ENCODE measurements around the gene CHCHD3.
"Not testable (repeated sequence)": the region's sequence is repeated elsewhere in the genome, so short reads cannot be mapped to it uniquely, and the experiment has no call there.

Gene CHCHD3

DNA sequence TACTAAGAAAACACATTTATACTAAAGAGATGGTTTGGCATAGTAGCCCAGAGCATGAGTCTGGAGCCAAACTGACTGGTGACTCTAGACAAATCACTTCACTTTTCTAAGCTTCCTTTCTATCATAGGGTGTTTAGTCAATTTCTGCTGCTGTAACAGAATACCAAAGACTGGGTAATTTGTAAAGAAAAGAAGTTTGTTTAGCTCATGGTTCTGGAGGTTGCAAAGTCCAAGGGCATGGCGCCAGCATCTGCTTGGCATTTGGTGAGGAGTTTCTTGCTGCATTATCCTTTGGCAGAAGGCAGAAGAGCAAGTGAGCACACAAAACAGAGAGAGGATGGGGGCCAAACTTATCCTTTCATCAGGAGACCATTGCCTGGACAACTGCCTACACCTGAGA is 146.3 kb downstream of the CHCHD3 start:
- TF ChIP-seq CTCF (IDR thresholded peaks at IDR 0.05): no peak
- H3K9me3 ChIP-seq: peaks cover 0 to 3% (median 0%) of the 10 kb centered on the region in 3 donors
- H3K27ac ChIP-seq: no peak overlapping the region
- H3K4me1 ChIP-seq: no peaks in the 10 kb centered on the region
- peaks cover 0 to 5% (median 0%) of the 10 kb centered on the region in 3 donors for H3K36me3 ChIP-seq
- intact Hi-C loops (cut with DNase I; ENCODE audit: low total_unique reads): no loop called here
- H3K27me3 ChIP-seq: no peaks in the 10 kb centered on the region
- no peak for DNase-seq
- H3K4me3 ChIP-seq: no peak overlapping the region

GRCh38 chr7:132934017-132934416 is 147.9 kb downstream of the CHCHD3 start:
- peaks cover 0 to 3% (median 0%) of the 10 kb centered on the region in 3 donors for H3K9me3 ChIP-seq
- peaks cover 0 to 5% (median 0%) of the 10 kb centered on the region in 3 donors for H3K36me3 ChIP-seq
- no peaks in the 10 kb centered on the region for H3K27me3 ChIP-seq
- H3K27ac ChIP-seq: no peak overlapping the region
- H3K4me1 ChIP-seq: no peaks in the 10 kb centered on the region
- no peak overlapping the region for H3K4me3 ChIP-seq
- no peak for TF ChIP-seq CTCF (IDR thresholded peaks at IDR 0.05)
- intact Hi-C loops (cut with DNase I; ENCODE audit: low total_unique reads): no loop called here
- DNase-seq: no peak

- Histone ChIP-seq H3K27me3 (no peaks in the 10 kb centered on the region), H3K27ac (no peak overlapping the region), H3K9me3 (peaks cover 0 to 3% (median 0%) of the 10 kb centered on the region in 3 donors), H3K4me3 (no peak overlapping the region), H3K4me1 (no peaks in the 10 kb centered on the region), H3K36me3 (peaks cover 0 to 5% (median 0%) of the 10 kb centered on the region in 3 donors)
- TF ChIP-seq CTCF (IDR thresholded peaks at IDR 0.05): no peak
- intact Hi-C loops (cut with DNase I; ENCODE audit: low total_unique reads): no loop called here
- no peak for DNase-seq
These were observed 148.8 kb downstream of the CHCHD3 start for GRCh38 chr7:132933072-132933458.

GRCh38 chr7:132932296-132933071 is 149.4 kb downstream of the CHCHD3 start:
- Histone ChIP-seq H3K9me3 (peaks cover 0 to 3% (median 0%) of the 10 kb centered on the region in 3 donors), H3K27ac (no peak overlapping the region), H3K27me3 (no peaks in the 10 kb centered on the region), H3K36me3 (peaks cover 0 to 5% (median under 1%) of the 10 kb centered on the region in 3 donors), H3K4me3 (no peak overlapping the region), H3K4me1 (no peaks in the 10 kb centered on the region)
- DNase-seq: no peak
- TF ChIP-seq CTCF (IDR thresholded peaks at IDR 0.05): no peak
- intact Hi-C loops (cut with DNase I; ENCODE audit: low total_unique reads): no loop called here

- intact Hi-C loops (cut with DNase I; ENCODE audit: low total_unique reads): no loop called here
- no peak for DNase-seq
- Histone ChIP-seq H3K36me3 (peaks cover 0 to 8% (median 3%) of the 10 kb centered on the region in 3 donors), H3K9me3 (peaks cover 0 to 3% (median 0%) of the 10 kb centered on the region in 3 donors), H3K4me3 (no peak overlapping the region), H3K27ac (no peak overlapping the region), H3K4me1 (no peaks in the 10 kb centered on the region), H3K27me3 (no peaks in the 10 kb centered on the region)
- no peak for TF ChIP-seq CTCF (IDR thresholded peaks at IDR 0.05)
These were observed 151.0 kb downstream of the CHCHD3 start for GRCh38 chr7:132930881-132931280.

DNA sequence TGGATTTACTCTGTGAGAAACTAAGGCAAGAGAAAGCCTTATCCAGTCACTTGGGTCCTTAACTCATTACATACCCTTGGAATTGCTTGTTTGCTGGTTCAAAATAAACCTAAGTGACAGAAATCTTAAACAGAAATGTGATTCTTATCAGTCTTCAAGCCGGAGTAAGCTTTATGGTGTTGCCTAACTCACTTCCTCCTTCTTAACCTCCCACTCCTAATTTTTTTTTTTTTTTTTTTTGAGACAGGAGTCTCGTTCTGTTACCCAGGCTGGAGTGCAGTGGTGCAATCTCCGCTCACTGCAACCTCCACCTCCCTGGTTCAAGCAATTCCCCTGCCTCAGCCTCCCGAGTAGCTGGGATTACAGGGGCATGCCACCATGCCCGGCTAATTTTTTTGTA is 151.9 kb downstream of the CHCHD3 start:
- H3K27ac ChIP-seq, DNase-seq, H3K4me3 ChIP-seq, H3K27me3 ChIP-seq, H3K36me3 ChIP-seq, H3K4me1 ChIP-seq, H3K9me3 ChIP-seq: not testable (repeated sequence)
- intact Hi-C loops (cut with DNase I; ENCODE audit: low total_unique reads): loop anchor here (10.0 kb wide), 1 partner anchor 1175 kb away; no protein-coding TSS in a partner anchor
